Natural killer cell treated with Interleukin-12 subunit alpha and Interleukin-12 subunit beta and Interleukin-15 and Interleukin-18, amount 100 ng/mL, for 72 hours (primary cell): Measurements from ENCODE around the gene COA1. TPM values are rescaled to one million over a fixed set of nuclear protein-coding genes. Genes with fewer than 3 reads are reported as not detected.

ENCODE experiments used
- ATAC-seq, 2 donors: fragments of 150-1000 bp; cut with Tn5 transposase in 1 of 2; sonication (Bioruptor Pico), chemical (Tn5 transposase) in 1 of 2; 2 replicates each; pipeline ENCODE4 v1.10.0; 2021
- DNase-seq: peaks from one replicate; pipeline ENCODE4 v3.0.0; 2022; ENCODE audit warnings: low spot score
- H3K27ac Mint-ChIP-seq, 2 donors: 1 replicate in 1 of 2; 2 replicates in 1 of 2; pipeline ENCODE4 v1.8.0; 2022; ENCODE audit warnings: mixed read lengths in 2 of 2, mild to moderate bottlenecking in 1 of 2, moderate library complexity in 1 of 2
- H3K27me3 Mint-ChIP-seq, 2 donors: 1 replicate in 1 of 2; 2 replicates in 1 of 2; pipeline ENCODE4 v1.8.0; 2022; ENCODE audit warnings: mixed read lengths in 2 of 2
- H3K36me3 Mint-ChIP-seq: one replicate; pipeline ENCODE4 v1.8.0; 2022; ENCODE audit warnings: mixed read lengths
- H3K4me1 Mint-ChIP-seq, 2 donors: 1 replicate in 1 of 2; 2 replicates in 1 of 2; pipeline ENCODE4 v1.8.0; 2022; ENCODE audit warnings: low read depth in 2 of 2, mixed read lengths in 2 of 2, mild to moderate bottlenecking in 1 of 2
- H3K4me3 Mint-ChIP-seq: one replicate; pipeline ENCODE4 v1.8.0; 2022; ENCODE audit warnings: mixed read lengths
- H3K9me3 Mint-ChIP-seq: 2 replicates; pipeline ENCODE4 v1.8.0; 2022; ENCODE audit warnings: mixed read lengths
- total RNA-seq, 2 donors: library from RNA; stranded (reverse); gene quantifications; one replicate each; pipeline ENCODE4 v1.2.3, GENCODE V29; 2022

COA1 gene
- total RNA-seq, 2 donors from 2014 or later, result 77.2 to 119 TPM

GRCh38 chr7:43764039-43764761 is 34.9 kb upstream of the COA1 start:
- Mint-ChIP-seq H3K4me1 (peaks cover 21 to 23% of the 10 kb centered on the region in 2 donors), H3K4me3 (peak overlapping the region; percentile 39), H3K27ac (peak overlapping the region in 1 of 2 donors; percentile 78), H3K36me3 (no peaks in the 10 kb centered on the region), H3K27me3 (no peaks in the 10 kb centered on the region), H3K9me3 (no peaks in the 10 kb centered on the region)
- ATAC-seq (no peak), DNase-seq (no peak)

GRCh38 chr7:43763183-43763582 is 33.9 kb upstream of the COA1 start:
- DNase-seq (no peak), ATAC-seq (no peak)
- Mint-ChIP-seq H3K4me1 (peaks cover 22 to 23% of the 10 kb centered on the region in 2 donors), H3K9me3 (no peaks in the 10 kb centered on the region), H3K36me3 (no peaks in the 10 kb centered on the region), H3K27me3 (no peaks in the 10 kb centered on the region), H3K4me3 (no peak overlapping the region), H3K27ac (peak overlapping the region in 1 of 2 donors; percentile 67)

- H3K27ac Mint-ChIP-seq, result no peak overlapping the region
- H3K9me3 Mint-ChIP-seq, result no peaks in the 10 kb centered on the region
- no peak for DNase-seq
- peaks cover 32 to 33% of the 10 kb centered on the region in 2 donors for H3K4me1 Mint-ChIP-seq
- H3K36me3 Mint-ChIP-seq, result no peaks in the 10 kb centered on the region
- peaks cover 0 to 1% of the 10 kb centered on the region in 2 donors for H3K27me3 Mint-ChIP-seq
- ATAC-seq, result no peak
- H3K4me3 Mint-ChIP-seq, result no peak overlapping the region
These were observed 32.8 kb upstream of the COA1 start for GRCh38 chr7:43761938-43762692.

GRCh38 chr7:43761382-43761781 is 32.1 kb upstream of the COA1 start:
- Mint-ChIP-seq H3K27me3 (peaks cover 0 to 8% of the 10 kb centered on the region in 2 donors), H3K27ac (no peak overlapping the region), H3K4me3 (no peak overlapping the region), H3K9me3 (no peaks in the 10 kb centered on the region), H3K36me3 (no peaks in the 10 kb centered on the region), H3K4me1 (peaks cover 39 to 40% of the 10 kb centered on the region in 2 donors)
- no peak for ATAC-seq
- no peak for DNase-seq

GRCh38 chr7:43760861-43761260 is 31.5 kb upstream of the COA1 start:
- H3K4me3 Mint-ChIP-seq, result no peak overlapping the region
- H3K9me3 Mint-ChIP-seq, result no peaks in the 10 kb centered on the region
- peaks cover 42 to 44% of the 10 kb centered on the region in 2 donors for H3K4me1 Mint-ChIP-seq
- no peak overlapping the region for H3K27ac Mint-ChIP-seq
- no peaks in the 10 kb centered on the region for H3K36me3 Mint-ChIP-seq
- peaks cover 0 to 12% of the 10 kb centered on the region in 2 donors for H3K27me3 Mint-ChIP-seq
- DNase-seq (no peak), ATAC-seq (no peak)

- DNase-seq (peak; percentile 74), ATAC-seq (peak; percentile 79 to 83)
- Mint-ChIP-seq H3K27me3 (peaks cover 0 to 12% of the 10 kb centered on the region in 2 donors), H3K9me3 (no peaks in the 10 kb centered on the region), H3K4me3 (peak overlapping the region; percentile 66), H3K27ac (peak overlapping the region in 1 of 2 donors; percentile 78), H3K36me3 (no peaks in the 10 kb centered on the region), H3K4me1 (peaks cover 35 to 37% of the 10 kb centered on the region in 2 donors)
These were observed 29.7 kb upstream of the COA1 start for GRCh38 chr7:43758822-43759683.

GRCh38 chr7:43758029-43758821 is 28.9 kb upstream of the COA1 start, which contains the start of gene BLVRA:
Gene BLVRA (plus strand): TSS chr7:43758680. CDS start chr7:43771159, 12,479 bp downstream.
- H3K4me1 Mint-ChIP-seq, result peaks cover 34 to 38% of the 10 kb centered on the region in 2 donors
- H3K36me3 Mint-ChIP-seq, result no peaks in the 10 kb centered on the region
- DNase-seq (peak; percentile 85), ATAC-seq (peak; percentile 84 to 92)
- H3K27ac Mint-ChIP-seq, result peak within 1 kb of the TSS; percentile 2 to 78
- no peaks in the 10 kb centered on the region for H3K9me3 Mint-ChIP-seq
- H3K27me3 Mint-ChIP-seq, result peaks cover 0 to 12% of the 10 kb centered on the region in 2 donors
- H3K4me3 Mint-ChIP-seq, result peak within 1 kb of the TSS; percentile 69

- Mint-ChIP-seq H3K4me3 (peak overlapping the region; percentile 69), H3K36me3 (no peaks in the 10 kb centered on the region), H3K27me3 (peaks cover 0 to 12% of the 10 kb centered on the region in 2 donors), H3K9me3 (no peaks in the 10 kb centered on the region), H3K27ac (peak overlapping the region; percentile 2 to 17), H3K4me1 (peaks cover 31 to 40% of the 10 kb centered on the region in 2 donors)
- no peak for ATAC-seq
- no peak for DNase-seq
These were observed 27.9 kb upstream of the COA1 start for GRCh38 chr7:43757073-43757720.

- Mint-ChIP-seq H3K4me1 (peaks cover 31 to 36% of the 10 kb centered on the region in 2 donors), H3K4me3 (peak overlapping the region; percentile 69), H3K27me3 (peaks cover 0 to 12% of the 10 kb centered on the region in 2 donors), H3K36me3 (no peaks in the 10 kb centered on the region), H3K9me3 (no peaks in the 10 kb centered on the region), H3K27ac (peak overlapping the region; percentile 2 to 17)
- DNase-seq (no peak), ATAC-seq (peak in 1 of 2 donors; percentile 44)
These were observed 27.2 kb upstream of the COA1 start for GRCh38 chr7:43756368-43757072.

GRCh38 chr7:43754596-43754995 is 25.3 kb upstream of the COA1 start:
- Mint-ChIP-seq H3K27me3 (peaks cover 0 to 12% of the 10 kb centered on the region in 2 donors), H3K36me3 (no peaks in the 10 kb centered on the region), H3K27ac (no peak overlapping the region), H3K4me3 (no peak overlapping the region), H3K9me3 (no peaks in the 10 kb centered on the region), H3K4me1 (peaks cover 37% of the 10 kb centered on the region in 2 donors)
- ATAC-seq (no peak), DNase-seq (no peak)

- no peak for DNase-seq
- Mint-ChIP-seq H3K27me3 (peaks cover 0 to 12% of the 10 kb centered on the region in 2 donors), H3K9me3 (no peaks in the 10 kb centered on the region), H3K4me3 (no peak overlapping the region), H3K27ac (no peak overlapping the region), H3K4me1 (peaks cover 32 to 34% of the 10 kb centered on the region in 2 donors), H3K36me3 (no peaks in the 10 kb centered on the region)
- no peak for ATAC-seq
These were observed 24.5 kb upstream of the COA1 start for GRCh38 chr7:43753843-43754242.

- Mint-ChIP-seq H3K4me1 (peaks cover 32 to 34% of the 10 kb centered on the region in 2 donors), H3K9me3 (no peaks in the 10 kb centered on the region), H3K27me3 (peaks cover 0 to 12% of the 10 kb centered on the region in 2 donors), H3K36me3 (no peaks in the 10 kb centered on the region), H3K27ac (no peak overlapping the region), H3K4me3 (no peak overlapping the region)
- DNase-seq, result no peak
- no peak for ATAC-seq
These were observed 24.0 kb upstream of the COA1 start for GRCh38 chr7:43753271-43753810.
